ENCODE results near the gene GATA3.

GATA3 gene

DNA sequence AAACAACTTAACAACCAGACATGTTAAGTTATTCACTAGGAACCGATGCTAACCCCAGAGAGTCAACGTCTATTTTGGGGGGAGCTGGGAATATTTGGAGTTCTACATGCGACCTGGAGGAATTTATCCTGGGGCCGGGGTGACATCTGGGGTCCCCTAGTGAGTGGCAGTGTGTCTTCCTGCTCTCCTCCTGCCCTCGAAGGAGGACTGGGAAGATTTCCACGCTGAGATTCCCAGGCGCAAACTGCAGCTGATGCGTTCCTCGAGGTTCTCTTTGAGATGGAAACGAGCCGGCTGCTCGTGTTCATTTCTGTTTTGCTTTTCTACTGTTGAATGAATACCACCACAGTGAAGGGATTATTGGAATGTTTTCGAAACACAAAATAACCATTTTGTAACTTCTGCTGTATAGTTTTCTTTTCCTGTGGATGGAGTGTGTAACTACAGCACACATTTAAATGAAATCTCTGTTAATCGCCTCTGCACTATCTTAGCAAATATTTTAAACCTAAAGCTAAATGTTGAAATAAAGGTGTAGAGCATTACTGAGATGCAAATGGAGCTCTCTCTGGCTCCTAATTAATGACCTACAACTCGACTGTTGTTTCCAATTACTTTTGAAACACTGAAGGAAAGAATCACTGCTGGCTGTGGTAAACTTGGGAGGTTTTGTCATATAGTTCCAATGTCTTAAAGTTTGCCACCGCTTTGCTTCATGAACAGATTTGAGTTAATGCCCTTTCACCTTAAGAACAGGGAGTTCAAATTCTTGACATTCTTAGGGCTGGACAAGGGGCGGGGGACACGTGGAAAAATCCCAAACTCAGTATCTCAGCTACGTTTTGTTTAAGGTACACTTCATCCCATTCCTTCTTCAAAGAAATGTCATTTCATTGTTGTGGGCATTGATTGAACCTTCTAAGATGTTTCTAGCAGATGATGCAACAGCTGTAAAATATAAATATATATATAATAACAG, 21.1 kb downstream of the GATA3 start:
- no peak overlapping the region for H3K27ac Mint-ChIP-seq
- H3K4me3 Mint-ChIP-seq: no peak overlapping the region
- peaks cover 27% of the 10 kb centered on the region for H3K4me1 Mint-ChIP-seq (ENCODE audit: low read depth)
- H3K36me3 Mint-ChIP-seq (ENCODE audit: low read depth): peaks cover 50% of the 10 kb centered on the region
- H3K27me3 Mint-ChIP-seq (ENCODE audit: low read depth): no peaks in the 10 kb centered on the region
- H3K9me3 Mint-ChIP-seq: no peaks in the 10 kb centered on the region

DNA sequence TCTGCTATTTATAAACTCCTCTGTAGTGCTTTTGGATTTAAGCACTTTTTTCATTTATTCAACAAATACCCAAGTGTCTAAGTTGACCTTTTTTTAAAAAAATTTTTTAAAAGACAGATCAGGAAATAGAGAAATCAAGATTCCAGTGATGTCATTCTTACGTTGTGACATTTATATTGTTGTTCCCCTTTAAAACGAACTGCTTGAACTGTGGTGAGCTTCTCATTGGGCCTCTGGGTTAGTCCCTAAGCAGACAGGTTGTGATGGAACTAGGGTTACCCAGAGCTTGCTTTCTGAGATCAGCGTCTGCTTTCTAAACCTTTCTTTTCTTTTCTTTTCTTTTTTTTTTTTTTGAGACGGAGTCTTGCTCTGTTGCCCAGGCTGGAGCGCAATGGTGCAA, 22.4 kb downstream of the GATA3 start:
- Mint-ChIP-seq H3K27ac (no peak overlapping the region), H3K9me3 (no peaks in the 10 kb centered on the region), H3K27me3 (ENCODE audit: low read depth) (no peaks in the 10 kb centered on the region), H3K36me3 (ENCODE audit: low read depth) (peaks cover 46% of the 10 kb centered on the region), H3K4me1 (ENCODE audit: low read depth) (peaks cover 21% of the 10 kb centered on the region), H3K4me3 (no peak overlapping the region)

DNA sequence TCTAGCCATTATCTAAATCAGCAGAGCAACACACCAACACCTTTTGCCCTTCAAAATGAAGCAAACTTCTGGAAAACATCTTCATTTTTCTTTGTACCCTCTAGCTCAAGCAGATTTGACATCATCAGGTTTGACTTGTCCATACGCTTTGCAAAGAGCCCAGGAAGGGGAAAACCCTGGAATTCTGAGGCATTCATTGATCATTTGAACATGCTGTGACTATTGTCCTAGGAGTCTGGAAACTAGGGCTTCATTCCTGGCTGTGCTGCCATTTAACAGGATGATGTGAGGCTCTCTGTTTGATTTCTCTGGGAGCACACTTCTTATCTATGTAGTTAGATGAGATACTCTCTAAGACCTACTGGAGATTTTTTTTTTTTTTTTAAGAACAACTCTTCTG, 23.5 kb downstream of the GATA3 start:
- Mint-ChIP-seq H3K4me3 (no peak overlapping the region), H3K9me3 (no peaks in the 10 kb centered on the region), H3K27me3 (ENCODE audit: low read depth) (no peaks in the 10 kb centered on the region), H3K4me1 (ENCODE audit: low read depth) (peaks cover 17% of the 10 kb centered on the region), H3K36me3 (ENCODE audit: low read depth) (peaks cover 45% of the 10 kb centered on the region), H3K27ac (no peak overlapping the region)

DNA sequence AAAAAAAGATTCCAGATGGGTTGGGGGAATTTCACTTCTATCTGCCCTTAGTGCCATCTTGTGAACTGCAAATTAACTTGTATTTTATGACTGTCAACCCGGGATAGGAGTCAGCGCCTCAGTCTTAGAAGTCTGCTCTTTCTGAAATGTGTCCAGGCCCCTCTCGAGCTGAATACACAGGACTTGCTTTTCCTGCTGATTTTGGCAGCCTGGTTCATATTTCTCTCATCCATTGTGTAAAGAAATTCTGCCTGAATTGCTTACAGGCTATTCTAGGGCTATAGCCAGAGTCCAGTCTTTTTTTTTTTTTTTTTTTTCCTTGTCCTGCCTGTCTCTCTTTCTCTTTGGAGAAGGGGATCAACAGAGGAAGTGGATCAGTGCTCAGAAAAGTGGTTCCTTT, 24.6 kb downstream of the GATA3 start:
- peaks cover 10% of the 10 kb centered on the region for H3K4me1 Mint-ChIP-seq (ENCODE audit: low read depth)
- no peak overlapping the region for H3K4me3 Mint-ChIP-seq
- H3K27me3 Mint-ChIP-seq (ENCODE audit: low read depth): no peaks in the 10 kb centered on the region
- H3K36me3 Mint-ChIP-seq (ENCODE audit: low read depth): peaks cover 34% of the 10 kb centered on the region
- H3K27ac Mint-ChIP-seq: no peak overlapping the region
- no peaks in the 10 kb centered on the region for H3K9me3 Mint-ChIP-seq

DNA sequence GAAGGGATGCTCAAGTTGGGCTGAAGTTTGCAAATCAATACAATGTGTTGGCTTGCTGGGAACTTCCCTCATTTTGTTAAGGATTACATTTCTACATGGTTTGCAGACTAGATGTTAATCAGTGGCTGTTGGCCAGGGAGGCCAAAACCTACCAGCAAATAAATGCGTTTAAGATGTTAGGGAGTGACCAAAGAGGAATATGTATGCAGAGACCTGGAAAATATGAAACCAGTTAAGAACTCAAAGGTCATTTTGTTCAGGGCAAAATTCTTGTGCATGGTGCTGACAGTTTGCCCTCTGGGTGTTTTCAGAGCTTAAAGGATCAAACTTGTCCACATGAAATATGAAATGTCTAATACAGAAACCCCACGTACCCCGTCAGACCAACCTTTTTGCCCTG, 30.3 kb downstream of the GATA3 start:
- Mint-ChIP-seq H3K27me3 (ENCODE audit: low read depth) (no peaks in the 10 kb centered on the region), H3K9me3 (no peaks in the 10 kb centered on the region), H3K36me3 (ENCODE audit: low read depth) (peaks cover 22% of the 10 kb centered on the region), H3K27ac (no peak overlapping the region), H3K4me1 (ENCODE audit: low read depth) (peaks cover 27% of the 10 kb centered on the region), H3K4me3 (no peak overlapping the region)

DNA sequence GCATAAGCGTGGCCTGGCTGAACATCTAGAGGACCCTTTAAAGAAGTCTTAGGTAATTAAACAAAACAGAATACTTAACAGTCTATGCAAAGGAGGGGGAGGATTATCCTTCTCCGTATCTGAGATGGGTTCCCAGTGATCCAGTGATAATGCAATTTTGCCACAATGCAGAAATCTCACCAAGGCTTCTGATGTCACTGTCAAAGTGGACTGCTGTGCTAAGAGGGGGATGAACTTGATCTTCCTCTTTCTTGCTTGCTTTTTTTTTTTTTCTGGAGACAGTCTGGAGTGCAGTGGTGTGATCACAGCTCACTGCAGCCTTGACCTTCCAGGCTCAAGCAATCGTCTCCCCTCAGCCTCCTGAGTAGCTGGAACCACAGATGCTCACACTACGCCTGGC, 30.8 kb downstream of the GATA3 start:
- Mint-ChIP-seq H3K9me3 (no peaks in the 10 kb centered on the region), H3K27me3 (ENCODE audit: low read depth) (no peaks in the 10 kb centered on the region), H3K27ac (no peak overlapping the region), H3K36me3 (ENCODE audit: low read depth) (peaks cover 22% of the 10 kb centered on the region), H3K4me3 (no peak overlapping the region), H3K4me1 (ENCODE audit: low read depth) (peaks cover 27% of the 10 kb centered on the region)

GRCh38 chr10:8086315-8086714, 31.8 kb downstream of the GATA3 start:
- Mint-ChIP-seq H3K4me1 (ENCODE audit: low read depth) (peaks cover 34% of the 10 kb centered on the region), H3K36me3 (ENCODE audit: low read depth) (peaks cover 19% of the 10 kb centered on the region), H3K9me3 (no peaks in the 10 kb centered on the region), H3K27ac (no peak overlapping the region), H3K27me3 (ENCODE audit: low read depth) (no peaks in the 10 kb centered on the region), H3K4me3 (no peak overlapping the region)

- no peak overlapping the region for H3K4me3 Mint-ChIP-seq
- no peaks in the 10 kb centered on the region for H3K9me3 Mint-ChIP-seq
- H3K4me1 Mint-ChIP-seq (ENCODE audit: low read depth): peaks cover 38% of the 10 kb centered on the region
- peaks cover 12% of the 10 kb centered on the region for H3K36me3 Mint-ChIP-seq (ENCODE audit: low read depth)
- peak overlapping the region; percentile 65 for H3K27ac Mint-ChIP-seq
- no peaks in the 10 kb centered on the region for H3K27me3 Mint-ChIP-seq (ENCODE audit: low read depth)
Observed at GRCh38 chr10:8088504-8088903, 34.0 kb downstream of the GATA3 start.

DNA sequence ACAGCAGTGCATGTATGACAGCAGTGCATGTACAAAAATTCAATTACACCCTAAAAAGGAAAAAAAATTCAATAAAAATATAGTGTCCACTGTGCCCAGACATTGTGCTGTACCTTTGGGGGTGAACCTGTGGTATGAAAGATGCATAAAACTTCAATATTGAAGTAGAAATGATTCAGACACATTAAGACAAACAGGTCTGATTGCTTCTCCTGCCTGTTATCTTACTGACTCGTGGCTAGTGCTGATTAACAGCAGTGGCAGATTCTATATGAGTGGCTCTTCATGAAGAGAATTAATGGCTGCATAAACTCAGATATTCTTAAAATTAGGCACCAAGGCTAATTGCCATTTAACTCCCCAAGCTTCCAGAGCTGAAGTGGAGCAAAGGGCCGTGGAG, 37.9 kb downstream of the GATA3 start:
- H3K27me3 Mint-ChIP-seq (ENCODE audit: low read depth): no peaks in the 10 kb centered on the region
- peak overlapping the region; percentile 11 for H3K27ac Mint-ChIP-seq
- no peaks in the 10 kb centered on the region for H3K9me3 Mint-ChIP-seq
- no peak overlapping the region for H3K4me3 Mint-ChIP-seq
- H3K4me1 Mint-ChIP-seq (ENCODE audit: low read depth): peaks cover 41% of the 10 kb centered on the region
- peaks cover 19% of the 10 kb centered on the region for H3K36me3 Mint-ChIP-seq (ENCODE audit: low read depth)

GRCh38 chr10:8095959-8096358, 41.5 kb downstream of the GATA3 start:
- Mint-ChIP-seq H3K4me1 (ENCODE audit: low read depth) (peaks cover 29% of the 10 kb centered on the region), H3K36me3 (ENCODE audit: low read depth) (peaks cover 18% of the 10 kb centered on the region), H3K27me3 (ENCODE audit: low read depth) (no peaks in the 10 kb centered on the region), H3K27ac (peak overlapping the region; percentile 31), H3K9me3 (no peaks in the 10 kb centered on the region), H3K4me3 (no peak overlapping the region)

GRCh38 chr10:8096931-8097330, 42.4 kb downstream of the GATA3 start:
- peaks cover 17% of the 10 kb centered on the region for H3K36me3 Mint-ChIP-seq (ENCODE audit: low read depth)
- no peak overlapping the region for H3K27ac Mint-ChIP-seq
- peaks cover 25% of the 10 kb centered on the region for H3K4me1 Mint-ChIP-seq (ENCODE audit: low read depth)
- no peaks in the 10 kb centered on the region for H3K9me3 Mint-ChIP-seq
- no peak overlapping the region for H3K4me3 Mint-ChIP-seq
- no peaks in the 10 kb centered on the region for H3K27me3 Mint-ChIP-seq (ENCODE audit: low read depth)

DNA sequence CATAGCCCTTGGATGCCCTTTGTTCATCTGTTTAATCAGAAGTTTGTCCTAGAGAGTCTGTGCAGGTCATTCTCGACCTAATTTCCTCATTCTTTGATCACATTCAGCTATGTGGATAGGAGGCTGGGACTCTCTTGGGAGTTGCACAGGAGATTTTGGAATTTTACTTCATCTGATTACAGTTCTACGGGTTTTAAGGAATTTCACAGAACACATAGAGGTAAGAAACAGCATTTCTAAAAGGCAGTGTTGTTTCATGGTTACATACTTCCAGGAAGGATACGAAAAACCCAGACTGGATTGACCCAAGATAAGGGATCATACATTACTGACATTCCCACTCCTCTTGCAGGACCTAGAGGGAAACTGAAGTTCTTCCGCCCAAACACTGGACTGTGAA, 45.9 kb downstream of the GATA3 start:
- H3K27me3 Mint-ChIP-seq (ENCODE audit: low read depth): peaks cover 9% of the 10 kb centered on the region
- no peak overlapping the region for H3K4me3 Mint-ChIP-seq
- no peaks in the 10 kb centered on the region for H3K9me3 Mint-ChIP-seq
- peaks cover 11% of the 10 kb centered on the region for H3K4me1 Mint-ChIP-seq (ENCODE audit: low read depth)
- peaks cover 12% of the 10 kb centered on the region for H3K36me3 Mint-ChIP-seq (ENCODE audit: low read depth)
- no peak overlapping the region for H3K27ac Mint-ChIP-seq

- Mint-ChIP-seq H3K27me3 (ENCODE audit: low read depth) (peaks cover 19% of the 10 kb centered on the region), H3K4me1 (ENCODE audit: low read depth) (peaks cover 5% of the 10 kb centered on the region), H3K9me3 (peaks cover 4% of the 10 kb centered on the region), H3K27ac (no peak overlapping the region), H3K36me3 (ENCODE audit: low read depth) (peaks cover 11% of the 10 kb centered on the region), H3K4me3 (no peak overlapping the region)
Observed at GRCh38 chr10:8102708-8103401, 48.4 kb downstream of the GATA3 start.

DNA sequence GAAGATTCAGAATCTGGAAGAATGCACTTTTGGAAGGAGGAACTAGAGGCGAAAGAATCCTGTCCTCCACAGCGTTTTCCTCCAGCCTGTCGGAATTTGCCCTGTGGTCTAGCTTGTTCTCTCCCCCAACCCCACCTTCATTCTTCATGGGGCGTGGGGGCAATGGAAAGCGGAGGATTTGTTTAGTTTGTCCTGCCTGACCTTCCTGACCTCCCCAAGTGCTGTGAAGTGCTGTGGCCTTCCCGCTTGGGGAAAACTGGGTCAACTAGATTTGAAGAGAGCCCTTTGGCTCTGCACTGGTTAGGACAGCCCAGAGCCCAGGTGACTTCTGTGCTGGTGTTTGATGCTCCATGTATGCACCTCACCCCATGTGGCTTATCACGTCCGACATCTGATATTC, 49.1 kb downstream of the GATA3 start:
- Mint-ChIP-seq H3K9me3 (peaks cover 4% of the 10 kb centered on the region), H3K27me3 (ENCODE audit: low read depth) (peaks cover 19% of the 10 kb centered on the region), H3K4me1 (ENCODE audit: low read depth) (peaks cover 5% of the 10 kb centered on the region), H3K36me3 (ENCODE audit: low read depth) (peaks cover 6% of the 10 kb centered on the region), H3K4me3 (no peak overlapping the region), H3K27ac (no peak overlapping the region)

GRCh38 chr10:8104005-8104404, 49.5 kb downstream of the GATA3 start:
- Mint-ChIP-seq H3K27me3 (ENCODE audit: low read depth) (peaks cover 19% of the 10 kb centered on the region), H3K4me3 (no peak overlapping the region), H3K4me1 (ENCODE audit: low read depth) (peaks cover 5% of the 10 kb centered on the region), H3K36me3 (ENCODE audit: low read depth) (peaks cover 6% of the 10 kb centered on the region), H3K9me3 (peaks cover 4% of the 10 kb centered on the region), H3K27ac (no peak overlapping the region)
